CD4-positive, alpha-beta T cell treated with Interleukin-15 for 4 hours (primary cell): ENCODE data around the gene DKK3.

Experiments used
- DNase-seq: peaks from one replicate; pipeline ENCODE4 v3.0.0-alpha.2; 2020; ENCODE audit warnings: low spot score

DKK3 gene

DNA sequence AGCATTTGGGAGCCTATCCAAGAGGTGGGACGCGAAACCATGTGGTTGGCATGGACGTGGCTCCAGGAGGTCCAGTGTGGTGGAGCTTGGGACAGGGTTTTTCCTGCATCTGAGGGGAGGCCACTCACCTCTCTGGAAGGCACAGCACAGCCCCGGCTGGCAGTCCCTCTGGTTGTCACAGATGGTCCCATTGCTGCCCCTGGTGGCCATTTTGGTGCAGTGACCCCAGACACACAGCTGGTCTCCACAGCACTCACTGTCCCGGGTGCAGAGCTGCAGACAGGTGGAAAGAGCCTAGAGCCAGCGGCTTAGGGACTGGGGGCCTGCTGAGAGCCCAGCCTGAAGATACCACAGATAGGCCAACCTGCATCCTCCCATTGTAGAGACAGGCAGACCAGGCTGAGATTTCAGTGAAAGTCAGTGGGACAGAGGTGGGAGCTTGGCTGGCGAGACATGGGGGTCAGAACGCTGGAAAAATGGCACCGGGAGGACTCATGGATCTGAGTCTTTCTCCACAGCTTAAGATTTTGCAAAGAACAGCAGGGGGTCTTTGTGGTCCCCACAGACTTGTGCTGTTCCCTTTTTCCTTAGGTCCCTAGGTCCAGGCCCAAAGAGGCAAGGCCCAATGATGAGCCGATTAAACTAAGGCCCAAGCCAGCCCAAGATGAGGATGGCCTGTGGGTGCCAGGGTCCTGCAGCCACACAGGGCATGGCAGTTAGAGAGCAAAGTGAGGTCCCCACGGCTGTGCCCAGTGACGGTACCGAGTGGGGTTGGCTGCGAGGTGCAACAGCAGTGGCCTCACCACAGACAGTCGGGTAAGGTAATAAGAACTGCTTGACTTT lies 41.4 kb downstream of the DKK3 start:
- DNase-seq: peak; percentile 66

DNA sequence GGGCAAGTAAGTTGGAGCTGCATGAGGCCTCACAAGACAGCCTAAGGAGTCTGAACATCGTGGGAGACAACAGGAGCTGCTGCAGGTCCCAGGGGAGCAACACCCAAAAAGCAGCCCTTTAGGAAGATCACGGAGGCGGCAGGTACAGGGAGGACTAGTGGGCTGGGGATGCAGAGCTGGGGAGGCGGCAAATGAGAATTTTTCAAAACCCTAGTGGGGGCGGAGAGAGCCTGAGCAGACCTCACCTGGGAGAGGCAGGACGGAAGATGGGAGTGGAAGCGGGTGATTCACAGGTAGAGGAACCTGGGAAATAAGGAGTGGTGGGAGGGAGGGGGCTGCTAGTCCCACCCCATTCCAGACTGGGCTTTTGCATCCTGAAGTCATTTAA lies 42.1 kb downstream of the DKK3 start:
- DNase-seq: no peak

DNA sequence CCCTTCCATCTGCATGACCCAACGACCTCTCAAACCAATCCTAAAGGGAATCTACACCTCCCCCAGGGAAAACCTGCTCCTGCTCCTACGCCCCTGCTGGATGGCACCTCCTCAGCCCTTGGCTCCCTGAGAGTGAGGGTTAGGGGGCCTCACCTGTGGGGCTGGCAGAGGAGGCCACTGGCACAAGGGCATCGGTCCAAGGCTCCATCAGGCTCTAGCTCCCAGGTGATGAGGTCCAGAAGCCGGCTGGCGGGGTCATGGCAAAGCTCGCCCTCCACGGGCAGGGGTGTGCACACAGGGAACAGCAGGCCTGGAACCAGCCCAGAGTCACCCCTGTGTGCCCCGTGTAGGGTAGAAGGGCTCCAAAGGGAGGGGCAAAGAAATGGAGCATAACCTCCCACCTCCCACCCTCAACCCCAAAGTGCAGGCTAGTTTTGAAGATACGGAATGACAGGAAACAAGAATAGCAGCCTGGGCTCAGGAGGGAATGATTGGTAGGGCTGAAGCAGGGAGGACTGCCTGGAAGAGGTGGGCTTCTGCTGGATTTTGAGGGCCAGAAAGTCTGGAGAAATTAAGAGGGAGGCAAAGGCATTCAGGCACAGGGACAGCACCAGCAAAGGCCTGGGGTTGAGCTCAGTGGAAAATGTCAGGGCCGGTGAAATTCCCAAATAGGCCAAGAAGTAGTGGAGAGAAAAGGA lies 42.6 kb downstream of the DKK3 start:
- no peak for DNase-seq

DNA sequence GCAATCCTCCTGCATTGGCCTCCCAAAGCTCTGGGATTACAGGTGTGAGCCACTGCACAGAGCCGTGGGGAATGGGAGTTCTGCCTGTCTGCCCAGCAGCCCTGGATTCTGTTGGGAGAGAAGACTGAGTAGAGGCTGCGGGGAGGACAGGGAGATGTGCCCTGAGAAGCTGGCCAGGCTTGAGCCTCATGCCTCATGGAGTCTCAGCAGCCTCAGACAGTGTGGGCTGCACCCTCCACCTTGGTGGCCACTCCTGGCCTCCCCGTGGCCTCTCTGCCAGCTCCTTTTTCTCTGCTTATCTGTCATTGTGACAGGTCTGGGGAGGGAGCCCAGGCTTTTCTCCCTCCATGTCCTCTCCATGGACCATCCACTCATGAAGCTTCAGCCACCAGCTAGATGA lies 43.2 kb downstream of the DKK3 start:
- DNase-seq: no peak

DNA sequence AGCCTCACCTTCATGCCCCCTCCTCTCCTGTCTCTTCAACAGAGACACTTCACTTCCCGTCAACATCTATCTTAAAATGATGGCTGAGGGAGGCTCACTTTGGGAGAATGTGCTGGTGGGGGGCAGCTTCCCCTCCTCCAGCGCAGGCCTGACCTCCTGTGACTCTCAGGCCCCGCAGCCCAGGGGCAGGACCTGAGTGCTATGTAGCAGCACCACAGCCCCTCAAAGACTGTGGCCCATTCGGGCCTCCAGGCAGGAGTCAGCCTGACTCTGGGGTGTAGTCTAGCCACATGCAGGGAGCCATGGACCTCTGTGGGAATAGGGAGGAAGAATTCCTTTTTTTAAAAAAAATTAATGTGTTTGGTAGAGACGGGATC lies 43.7 kb downstream of the DKK3 start:
- no peak for DNase-seq

DNA sequence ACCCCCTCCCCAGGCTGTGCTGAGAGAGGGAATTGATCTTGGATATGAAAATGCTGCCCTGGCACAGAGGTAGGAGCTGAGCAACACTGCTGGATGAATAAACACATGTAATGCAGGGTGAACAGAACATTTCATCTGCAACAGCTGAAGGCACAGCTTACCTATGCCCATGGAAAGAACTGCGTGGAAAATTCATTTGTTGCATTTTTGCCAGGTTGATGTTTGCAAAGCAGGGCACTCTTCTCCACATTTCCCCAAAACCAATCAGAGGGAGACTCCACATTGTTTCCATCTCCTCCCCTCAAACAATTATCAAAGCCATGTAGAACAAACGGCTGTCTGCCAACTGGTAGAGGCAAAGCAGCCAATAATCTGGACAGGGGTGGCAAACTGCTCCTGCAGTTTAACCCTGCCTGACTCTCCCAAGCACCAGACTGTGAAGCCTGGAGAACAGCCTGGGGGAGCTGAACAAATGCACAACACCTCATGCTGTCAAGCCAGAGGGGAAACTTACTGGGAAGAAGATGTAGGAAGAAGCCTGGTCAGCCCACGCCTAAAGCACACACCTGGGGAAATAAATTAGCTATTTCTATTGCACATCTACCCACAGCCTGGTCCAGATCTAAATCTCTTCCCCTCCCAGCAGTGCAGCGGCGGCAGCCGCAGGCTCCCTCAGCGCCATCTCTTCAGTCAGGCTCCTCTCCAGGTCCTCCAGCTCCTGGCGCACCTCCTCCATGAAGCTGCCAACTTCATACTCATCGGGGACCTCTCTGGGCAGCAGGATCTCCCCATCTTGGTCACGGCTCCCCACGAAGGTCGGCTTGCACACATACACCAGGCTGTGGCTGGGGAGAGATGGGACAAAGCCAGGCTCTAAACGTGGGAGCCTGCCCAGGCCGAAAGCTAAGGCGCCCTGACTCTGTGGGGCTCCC lies 44.3 kb downstream of the DKK3 start:
- no peak for DNase-seq

DNA sequence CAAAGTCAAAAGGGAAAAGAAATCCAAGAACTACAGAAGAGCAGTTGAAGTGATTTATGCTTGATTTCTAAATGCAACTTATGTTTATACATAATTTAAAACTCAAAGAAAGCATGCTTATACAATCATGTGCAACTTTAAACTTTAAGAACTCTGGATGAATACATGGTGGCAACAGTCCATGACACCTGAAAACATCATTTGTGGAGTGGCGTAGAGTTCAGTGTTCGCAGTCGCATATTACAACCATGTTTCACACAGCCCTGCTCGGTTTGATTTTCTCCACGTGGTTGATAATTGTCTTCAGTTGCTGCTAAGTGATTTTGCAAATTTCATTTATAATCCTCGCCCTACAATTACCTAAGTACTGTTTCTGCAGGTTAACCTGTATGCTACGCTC lies 45.4 kb downstream of the DKK3 start:
- DNase-seq: no peak

DNA sequence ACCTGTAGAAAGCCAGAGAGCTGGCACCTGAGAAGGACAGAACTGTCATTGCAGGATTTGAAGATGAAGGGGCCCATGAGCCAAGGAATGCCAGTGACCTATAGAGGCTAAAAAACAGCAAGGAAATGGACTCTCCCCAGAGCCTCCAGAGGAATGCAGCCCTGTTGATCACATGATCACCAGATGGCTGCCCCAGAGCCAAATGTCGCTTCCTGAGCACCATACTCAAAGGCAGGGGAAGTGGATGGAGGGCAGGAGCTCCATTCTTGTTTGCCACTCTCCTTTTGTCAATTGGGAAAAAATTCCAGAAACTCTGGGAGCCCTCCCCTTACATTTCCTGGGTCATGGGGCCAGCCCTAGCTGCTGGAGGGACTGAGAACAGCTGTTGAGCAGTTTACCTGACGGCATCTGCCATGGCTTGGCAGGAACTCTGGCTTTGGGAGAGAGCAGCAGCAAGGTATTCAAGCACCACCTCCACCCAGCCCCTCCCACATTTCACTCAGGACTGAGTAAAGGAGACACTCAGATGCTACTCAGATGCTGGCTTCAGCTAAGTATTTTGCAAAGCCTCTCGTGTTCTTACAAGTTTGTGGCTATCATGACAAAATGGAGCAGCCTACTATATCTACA lies 46.9 kb downstream of the DKK3 start:
- no peak for DNase-seq

DNA sequence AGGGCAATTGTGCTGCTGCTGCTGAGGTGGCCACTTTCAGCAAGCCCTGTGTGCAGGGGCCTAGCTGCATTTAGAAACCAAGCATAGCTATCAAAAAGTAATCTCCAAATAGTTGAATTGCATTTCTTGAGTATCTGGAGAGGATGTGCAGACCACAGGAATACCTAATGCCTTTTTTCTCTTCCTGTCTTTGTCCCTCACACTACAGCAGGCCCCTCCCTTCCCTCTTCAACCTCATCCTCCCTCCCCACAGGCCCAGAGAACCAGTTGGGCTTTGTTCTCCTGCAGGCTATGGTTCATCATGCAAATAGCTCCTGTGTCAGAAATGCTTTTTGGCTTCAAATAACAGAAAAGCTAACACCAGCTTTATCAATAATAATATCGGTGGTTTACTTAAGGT lies 47.7 kb downstream of the DKK3 start:
- DNase-seq: peak; percentile 22

DNA sequence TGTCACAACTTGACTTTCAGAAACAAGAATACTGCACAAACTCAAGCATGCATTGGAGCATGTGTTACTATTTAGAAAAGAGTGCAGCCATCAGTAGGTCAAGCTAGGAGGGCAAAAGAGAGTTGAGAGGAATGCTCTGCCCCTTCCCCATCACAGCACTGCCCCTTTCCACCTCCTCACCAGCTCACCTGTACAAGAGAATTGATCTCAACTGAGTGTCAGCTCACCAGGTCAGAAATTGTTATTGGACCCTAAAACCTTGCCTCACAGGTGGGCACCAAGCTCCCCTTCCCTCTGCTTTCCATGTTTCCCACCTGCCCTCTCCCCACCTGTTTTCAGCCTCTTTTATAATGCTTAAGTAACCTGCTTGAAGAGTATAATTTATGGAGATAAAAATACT lies 48.8 kb downstream of the DKK3 start:
- no peak for DNase-seq

DNA sequence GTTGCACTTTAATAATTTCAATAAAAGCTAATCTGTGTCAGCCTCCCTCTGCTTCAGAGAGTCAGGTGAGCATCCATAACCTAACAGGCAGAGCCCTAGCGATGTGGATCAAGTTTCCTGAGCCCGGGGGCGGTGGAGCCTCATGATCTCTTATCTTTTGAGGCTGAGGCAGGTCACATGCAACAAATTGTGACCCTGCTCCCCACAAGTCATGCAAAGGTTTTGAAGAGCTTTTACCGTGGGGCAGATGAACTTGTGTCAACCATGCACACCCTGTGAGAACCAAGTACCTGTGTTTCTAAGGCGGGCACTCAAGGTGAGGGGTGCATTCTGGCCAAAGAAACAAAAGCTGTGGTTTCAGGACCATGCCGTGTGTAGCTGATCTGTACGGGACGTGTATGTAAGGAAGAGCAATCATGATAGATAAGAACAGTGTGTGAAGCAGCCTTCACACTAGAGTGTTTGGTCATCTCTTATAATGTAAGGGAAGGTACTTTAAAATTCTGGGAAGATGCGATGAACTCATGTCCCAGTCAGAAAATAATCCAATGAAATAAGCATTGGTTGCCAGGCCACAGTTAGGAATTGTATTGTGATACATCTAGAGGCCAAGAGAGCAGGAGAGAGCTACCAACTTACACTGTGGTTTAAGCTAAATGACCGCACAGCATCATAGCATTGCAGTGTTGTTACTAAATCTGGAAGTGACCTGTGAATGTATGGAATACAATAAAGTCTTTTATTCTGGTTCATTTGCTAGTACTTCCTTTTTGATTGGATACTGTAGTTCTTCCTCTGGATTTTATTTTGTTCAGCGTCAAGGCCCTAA lies 49.8 kb downstream of the DKK3 start:
- no peak for DNase-seq

DNA sequence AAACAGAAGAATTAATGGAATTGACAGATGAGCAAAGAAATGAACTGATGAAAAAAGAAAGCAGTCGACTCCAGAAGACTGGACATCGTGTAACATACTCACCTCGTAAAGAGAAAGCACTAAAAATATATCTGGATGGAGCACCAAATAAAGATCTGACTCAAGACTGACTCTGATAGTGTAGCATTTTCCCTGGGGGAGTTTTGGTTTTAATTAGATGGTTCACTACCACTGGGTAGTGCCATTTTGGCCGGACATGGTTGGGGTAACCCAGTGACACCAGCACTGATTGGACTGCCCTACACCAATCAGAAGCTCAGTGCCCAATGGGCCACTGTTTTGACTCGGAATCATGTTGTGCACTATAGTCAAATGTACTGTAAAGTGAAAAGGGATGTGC lies 52.4 kb downstream of the DKK3 start:
- DNase-seq: no peak

DNA sequence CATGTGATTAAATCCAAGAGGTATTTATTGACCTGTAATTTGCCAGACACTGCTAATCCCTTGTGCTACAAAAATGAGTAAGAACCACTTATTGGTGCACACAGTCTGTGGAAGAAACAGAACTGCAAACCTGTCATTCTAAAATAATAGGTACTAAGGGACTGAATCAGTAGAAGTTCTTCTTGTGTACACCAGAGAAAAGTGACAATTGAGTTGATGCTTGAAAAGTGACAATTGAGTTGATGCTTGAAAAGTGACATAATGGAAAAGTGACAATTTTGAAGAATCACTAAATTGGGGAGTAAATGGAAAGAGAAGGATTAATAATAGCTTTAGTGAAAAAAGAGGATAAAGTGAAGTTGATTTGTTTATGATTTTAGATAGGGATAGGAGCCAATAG lies 56.4 kb downstream of the DKK3 start:
- no peak for DNase-seq

DNA sequence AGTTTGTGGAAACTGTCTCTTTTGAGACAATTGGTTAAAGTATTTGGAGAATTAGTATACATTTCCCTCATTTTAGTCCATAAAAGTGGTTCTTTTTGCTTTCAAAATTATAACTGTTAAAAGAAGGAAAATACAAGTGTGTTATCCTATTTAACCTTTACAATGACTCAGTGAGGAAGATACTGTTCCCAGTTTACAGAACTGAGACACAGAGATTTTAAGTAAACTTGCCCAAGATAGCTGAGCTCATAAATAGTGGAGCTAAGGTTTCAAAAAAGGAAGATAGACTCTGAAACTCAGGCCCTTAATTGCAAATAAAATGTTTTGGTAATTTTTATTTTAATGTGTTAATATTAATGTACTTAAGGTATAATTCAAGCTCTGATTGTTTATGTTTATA lies 58.9 kb downstream of the DKK3 start:
- DNase-seq: no peak

DNA sequence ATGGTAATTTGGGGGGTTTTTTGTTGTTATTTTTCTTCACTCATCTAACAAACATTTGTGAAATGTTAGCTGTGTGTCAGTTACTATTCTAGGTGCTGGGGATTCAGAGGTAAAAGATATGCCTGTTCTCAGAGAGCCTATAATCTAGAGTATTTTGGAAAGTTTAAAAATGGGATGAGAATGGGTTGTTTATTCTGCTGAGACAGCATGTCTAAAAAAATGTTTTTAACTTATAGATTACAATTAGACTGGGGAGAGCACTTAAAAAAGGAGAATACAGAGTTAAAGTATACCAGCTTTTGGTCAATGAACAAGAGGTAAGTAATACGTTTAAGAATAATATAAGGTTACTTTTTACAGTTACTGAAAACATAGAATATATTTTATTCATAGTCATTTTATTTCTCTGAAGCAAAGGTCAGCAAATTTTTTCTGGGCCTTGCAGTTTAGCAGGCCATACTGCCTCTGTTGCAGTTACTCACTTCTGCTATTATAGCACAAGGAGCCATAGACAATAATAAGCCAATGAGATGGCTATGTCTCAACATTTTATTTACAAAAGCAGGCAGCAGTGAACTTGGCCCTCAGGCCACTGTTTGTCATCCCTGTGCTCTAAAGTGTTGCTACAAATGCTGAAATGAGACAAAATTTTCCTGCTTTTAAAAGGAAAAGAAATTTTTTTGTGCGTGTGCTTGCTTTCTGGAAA lies 60.0 kb downstream of the DKK3 start:
- DNase-seq: no peak

DNA sequence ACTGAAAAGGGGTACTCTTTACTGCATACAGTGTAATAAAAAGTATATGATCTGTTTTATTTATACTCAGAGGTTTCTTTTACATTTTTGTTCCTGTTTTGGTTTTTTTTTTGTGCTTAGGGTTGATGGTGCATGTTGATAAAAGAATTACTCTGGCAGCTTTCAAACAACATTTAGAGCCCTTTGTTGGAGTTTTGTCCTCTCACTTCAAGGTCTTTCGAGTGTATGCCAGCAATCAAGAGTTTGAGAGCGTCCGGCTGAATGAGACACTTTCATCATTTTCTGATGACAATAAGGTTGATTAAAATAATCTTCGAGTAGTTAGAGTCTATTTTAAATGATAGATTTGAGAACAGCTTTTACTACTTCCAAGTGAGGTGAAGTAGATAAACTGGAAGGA lies 60.6 kb downstream of the DKK3 start:
- no peak for DNase-seq

DNA sequence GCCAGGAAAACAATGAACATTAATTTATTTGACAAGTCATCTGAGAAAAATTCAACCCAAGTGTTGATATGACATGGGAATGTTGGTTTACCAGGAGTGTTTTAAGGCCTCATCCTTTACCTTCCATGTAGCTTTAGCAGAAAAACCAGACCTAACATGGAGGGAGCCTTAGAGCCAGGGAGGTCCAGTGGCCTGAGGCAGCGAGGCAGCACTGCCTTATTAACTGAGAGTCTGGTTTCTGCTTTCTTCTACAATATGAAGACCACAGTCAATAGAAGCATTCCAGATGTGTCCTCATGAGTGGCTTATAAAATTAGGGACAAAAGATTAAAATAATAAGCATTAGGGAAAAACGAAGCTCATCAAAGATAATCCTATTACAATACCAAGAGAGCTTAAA lies 61.5 kb downstream of the DKK3 start:
- no peak for DNase-seq

DNA sequence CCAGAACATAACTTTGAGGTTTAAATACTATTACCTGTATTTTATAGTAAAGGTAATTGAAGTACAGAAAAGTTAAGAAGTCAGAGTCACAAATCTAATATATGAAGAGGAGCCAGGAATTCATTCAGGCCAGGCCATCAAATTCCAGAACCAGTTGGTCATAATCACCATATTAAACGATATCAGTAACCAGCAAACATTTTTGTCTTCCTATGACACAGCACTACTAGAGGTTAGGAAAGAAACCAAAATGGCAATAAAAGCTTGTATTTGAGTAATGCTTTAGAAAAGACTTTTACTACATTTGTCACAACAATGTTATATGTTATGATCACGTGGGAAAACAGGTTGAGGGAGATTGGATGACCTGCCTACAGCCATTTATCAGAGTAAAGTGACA lies 62.2 kb downstream of the DKK3 start:
- no peak for DNase-seq

DNA sequence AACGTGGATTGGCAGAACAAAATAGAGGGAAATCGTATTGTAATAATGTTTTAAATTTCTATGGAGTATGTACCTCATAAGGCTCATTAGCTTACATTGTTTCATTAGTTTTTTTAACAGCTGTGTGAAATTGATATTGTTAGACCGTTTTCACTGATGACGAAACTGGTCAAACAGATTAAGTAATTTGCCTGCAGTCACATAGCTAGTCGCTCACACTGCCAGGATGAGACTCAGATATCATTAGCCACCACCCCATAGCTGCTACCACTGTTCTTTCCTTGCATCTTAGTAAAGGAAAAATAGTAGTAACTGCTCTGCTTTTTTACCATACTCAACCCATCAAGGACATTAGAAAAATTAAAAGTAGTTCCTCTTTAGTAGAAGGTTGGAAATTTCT lies 64.0 kb downstream of the DKK3 start:
- no peak for DNase-seq

DNA sequence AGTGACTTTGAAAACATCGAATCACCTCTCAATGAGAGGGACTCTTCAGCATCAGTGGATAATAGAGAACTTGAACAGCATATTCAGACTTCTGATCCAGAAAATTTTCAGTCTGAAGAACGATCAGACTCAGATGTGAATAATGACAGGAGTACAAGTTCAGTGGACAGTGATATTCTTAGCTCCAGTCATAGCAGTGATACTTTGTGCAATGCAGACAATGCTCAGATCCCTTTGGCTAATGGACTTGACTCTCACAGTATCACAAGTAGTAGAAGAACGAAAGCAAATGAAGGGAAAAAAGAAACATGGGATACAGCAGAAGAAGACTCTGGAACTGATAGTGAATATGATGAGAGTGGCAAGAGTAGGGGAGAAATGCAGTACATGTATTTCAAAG lies 65.8 kb downstream of the DKK3 start:
- no peak for DNase-seq

DNA sequence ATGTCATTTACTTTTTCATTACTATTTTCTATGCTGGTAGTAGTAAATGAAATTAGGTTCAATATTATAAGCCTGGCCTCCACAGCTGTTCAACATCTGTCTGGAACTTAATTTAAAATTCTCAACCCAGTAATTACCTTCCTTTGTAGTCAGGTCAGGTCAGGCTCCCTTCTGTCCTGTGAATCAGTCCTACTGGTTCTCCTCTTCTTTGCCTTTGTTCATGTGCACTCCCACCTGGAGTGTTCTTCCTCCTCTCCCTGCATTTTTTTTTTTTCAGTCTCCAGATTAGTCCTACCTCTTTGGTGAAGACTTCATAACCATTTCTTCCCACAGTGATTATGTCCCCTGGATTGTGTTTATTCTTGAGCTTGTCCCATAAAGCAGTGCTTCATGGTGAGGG lies 67.9 kb downstream of the DKK3 start:
- no peak for DNase-seq
